ENCODE data around the gene SLC25A11.
"Not testable (repeated sequence)": the region's sequence is repeated elsewhere in the genome, so short reads cannot be mapped to it uniquely, and the experiment has no call there.

The SLC25A11 gene

DNA sequence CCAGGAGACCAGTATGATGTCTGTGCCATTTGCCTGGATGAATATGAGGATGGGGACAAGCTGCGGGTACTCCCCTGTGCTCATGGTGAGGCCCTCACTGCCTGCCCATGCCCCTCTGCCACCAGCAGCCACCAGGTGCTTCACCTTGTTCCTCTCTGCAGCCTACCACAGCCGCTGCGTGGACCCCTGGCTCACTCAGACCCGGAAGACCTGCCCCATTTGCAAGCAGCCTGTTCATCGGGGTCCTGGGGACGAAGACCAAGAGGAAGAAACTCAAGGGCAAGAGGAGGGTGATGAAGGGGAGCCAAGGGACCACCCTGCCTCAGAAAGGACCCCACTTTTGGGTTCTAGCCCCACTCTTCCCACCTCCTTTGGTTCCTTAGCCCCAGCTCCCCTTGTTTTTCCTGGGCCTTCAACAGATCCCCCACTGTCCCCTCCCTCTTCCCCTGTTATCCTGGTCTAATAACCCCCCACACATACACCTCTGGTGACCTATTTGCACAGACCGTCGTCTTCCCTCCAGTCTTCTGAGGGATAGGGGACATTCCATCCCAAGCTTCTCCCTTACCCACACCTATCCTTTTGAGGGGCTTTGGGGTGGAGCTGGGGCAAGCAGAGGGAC lies 4.8 kb upstream of the SLC25A11 start:
- no peak for DNase-seq (ENCODE audit: low spot score)

DNA sequence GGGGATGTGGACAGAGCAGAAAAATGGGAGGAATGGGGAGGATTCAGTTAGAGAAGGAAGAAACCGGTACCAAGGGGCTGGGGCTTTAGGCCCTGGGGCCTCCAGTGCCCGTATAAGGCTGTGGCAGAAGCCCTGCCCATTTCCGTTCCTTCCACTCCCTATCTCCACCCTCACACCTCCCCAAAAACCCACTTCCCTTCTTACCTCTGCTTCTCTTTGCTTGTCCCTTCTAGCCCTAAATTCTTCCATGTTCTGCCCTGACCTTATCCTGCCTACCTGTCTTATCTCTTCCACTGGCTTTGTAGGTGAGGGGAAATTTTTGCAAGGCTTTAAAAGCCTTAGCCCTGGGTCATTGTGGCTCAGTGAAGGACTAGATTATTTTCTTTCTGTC lies 4.3 kb upstream of the SLC25A11 start:
- DNase-seq (ENCODE audit: low spot score), result no peak

DNA sequence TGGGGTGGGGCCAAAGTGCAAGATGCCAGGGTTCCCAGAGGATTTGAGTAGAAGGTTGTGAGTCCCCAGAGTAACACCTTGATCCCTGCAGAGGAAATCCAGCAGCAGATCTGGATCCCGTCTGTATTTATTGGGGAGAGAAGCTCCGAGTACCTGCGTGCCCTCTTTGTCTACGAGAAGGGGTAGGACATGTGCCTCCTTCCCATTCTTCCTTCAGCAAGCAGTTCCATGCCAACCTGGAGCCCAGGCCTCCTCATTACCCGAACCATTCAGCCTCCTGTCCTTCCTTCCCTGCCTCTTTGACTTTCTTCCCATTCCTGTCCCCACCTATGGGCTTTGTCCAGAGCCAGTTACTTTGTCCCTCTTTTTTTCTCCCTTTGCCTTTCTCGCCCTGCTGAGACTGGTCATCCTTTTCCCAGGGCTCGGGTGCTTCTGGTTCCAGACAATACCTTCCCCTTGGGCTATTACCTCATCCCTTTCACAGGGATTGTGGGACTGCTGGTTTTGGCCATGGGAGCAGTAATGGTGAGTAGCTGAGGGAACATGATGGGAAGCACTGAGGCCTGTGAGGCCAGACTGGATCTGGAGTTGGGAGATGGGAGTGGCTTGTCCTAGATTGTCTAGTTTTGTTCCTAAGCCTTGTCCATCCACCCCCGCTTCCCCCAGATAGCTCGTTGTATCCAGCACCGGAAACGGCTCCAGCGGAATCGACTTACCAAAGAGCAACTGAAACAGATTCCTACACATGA lies 3.1 kb upstream of the SLC25A11 start:
- DNase-seq (ENCODE audit: low spot score), result no peak

DNA sequence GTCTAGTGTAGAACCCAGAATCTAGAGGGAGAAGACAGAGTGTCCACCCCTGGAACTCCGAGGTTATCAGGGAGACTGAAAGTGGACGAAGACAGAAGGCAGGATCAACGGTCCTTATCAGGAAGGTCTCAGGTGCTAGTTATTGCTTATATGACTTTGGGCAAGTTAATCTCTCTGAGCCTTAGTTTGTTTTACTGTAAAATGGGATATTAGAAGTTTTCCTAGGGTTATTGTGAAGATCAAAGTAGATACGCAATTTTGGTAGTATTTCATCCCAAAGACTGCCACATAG lies 1.4 kb upstream of the SLC25A11 start:
- DNase-seq (ENCODE audit: low spot score), result no peak

DNA sequence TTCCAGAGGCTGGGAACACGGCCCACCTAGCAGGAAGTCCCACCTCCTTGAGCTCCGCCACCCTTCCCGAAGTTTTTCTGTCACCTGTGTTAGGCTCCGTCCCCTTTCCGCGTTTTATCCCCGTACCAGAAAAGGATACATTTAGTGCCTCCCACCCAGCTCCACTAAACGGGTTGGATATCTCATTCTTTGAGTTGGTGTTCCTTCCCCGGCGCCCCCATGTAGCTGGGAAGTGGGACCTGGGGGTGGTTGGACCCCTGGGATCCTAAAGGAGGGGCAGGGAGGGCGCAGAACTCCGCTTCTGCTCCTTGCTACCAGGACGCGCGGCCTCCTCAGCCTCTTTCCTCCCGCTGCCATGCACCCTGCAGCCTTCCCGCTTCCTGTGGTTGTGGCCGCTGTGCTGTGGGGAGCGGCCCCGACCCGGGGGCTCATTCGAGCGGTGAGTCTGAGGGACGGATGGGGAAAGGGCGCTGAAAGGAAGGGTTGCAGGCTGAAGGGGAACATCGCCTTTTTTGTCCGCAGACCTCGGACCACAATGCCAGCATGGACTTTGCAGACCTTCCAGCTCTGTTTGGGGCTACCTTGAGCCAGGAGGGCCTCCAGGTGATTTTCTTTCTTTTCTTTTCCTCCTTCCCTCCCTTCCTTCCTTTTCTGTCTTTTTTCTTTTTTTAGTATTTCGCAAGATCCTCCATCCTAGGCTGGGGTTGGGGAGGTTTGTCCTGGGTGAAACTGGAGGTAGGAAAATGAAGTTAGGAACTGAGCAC lies 891 bp upstream of the SLC25A11 start:
- DNase-seq (ENCODE audit: low spot score), result peak; percentile 77

DNA sequence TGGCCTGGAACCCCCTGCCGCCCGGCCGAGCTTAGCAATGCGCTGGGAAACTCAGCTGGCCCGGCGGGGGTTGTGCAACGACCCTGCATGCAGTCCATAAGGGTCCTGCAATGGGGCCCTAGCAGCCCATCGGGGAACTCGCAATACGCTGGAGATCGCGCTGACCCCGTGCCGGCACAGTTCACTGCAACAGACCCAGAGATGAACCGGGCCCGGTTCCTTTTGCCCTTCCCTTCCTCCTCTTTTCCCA lies 375 bp downstream of the SLC25A11 start:
- DNase-seq (ENCODE audit: low spot score), result no peak

DNA sequence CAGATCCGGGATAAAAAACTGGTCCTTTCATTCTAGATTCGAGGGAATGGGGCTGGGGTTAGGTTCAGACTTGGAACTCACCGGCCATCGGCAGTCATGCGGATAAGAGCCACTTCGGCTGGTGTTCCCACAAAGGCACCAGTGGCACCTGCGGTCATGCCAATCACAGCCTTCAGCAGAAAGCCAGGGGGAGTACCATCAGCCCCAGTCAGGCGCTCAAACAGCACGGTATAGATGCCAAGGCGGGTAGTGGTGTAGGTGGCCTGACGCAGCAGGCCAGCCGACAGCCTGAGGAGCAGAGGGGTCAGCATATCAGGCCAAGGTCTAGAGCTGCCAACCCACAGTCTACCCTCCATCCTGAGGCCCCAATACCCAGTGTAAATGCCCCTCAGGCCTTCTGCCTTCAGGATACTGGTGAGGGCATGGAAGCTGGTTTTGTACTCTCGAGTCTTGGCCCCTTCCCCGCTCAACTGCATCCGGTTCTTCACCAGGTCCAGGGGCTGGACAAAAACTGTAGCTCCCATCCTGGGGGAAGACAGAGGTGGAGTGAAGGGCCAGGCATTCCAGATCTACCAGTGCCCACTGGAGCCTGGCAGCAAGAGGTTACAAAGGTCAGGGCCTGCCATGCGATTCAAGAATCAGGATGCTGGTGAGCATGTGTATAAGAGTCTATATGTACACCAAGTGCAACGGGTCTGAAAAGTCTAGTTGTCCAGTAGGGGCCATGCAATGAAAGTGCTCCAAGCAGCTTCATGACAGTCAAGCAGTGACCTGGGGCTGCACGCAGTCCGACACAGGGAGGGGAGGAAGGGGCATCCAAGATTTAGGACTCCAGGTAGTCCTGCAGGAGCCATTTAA lies 929 bp downstream of the SLC25A11 start:
- no peak for DNase-seq (ENCODE audit: low spot score)

DNA sequence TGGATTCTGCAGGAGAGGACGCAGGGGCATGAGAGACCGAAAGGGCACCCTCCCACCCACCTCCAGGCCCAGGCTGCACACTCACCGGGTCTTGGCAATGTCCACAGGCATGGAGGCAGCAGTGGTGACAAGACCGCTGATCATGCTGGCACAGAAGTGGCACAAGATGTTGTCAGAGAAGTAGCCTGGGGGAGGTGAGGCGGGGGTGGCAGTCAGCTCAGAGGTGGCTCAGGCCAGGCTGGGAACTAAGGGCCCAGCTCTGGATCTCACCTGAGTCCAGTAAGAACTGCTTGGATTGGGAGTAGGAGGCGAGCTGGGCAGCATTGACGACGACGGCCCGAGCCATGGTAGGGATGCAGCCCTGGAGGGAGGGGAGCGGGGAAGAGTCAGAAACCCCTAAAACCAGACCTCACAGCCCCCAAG lies 1.8 kb downstream of the SLC25A11 start:
- DNase-seq (ENCODE audit: low spot score), result no peak

DNA sequence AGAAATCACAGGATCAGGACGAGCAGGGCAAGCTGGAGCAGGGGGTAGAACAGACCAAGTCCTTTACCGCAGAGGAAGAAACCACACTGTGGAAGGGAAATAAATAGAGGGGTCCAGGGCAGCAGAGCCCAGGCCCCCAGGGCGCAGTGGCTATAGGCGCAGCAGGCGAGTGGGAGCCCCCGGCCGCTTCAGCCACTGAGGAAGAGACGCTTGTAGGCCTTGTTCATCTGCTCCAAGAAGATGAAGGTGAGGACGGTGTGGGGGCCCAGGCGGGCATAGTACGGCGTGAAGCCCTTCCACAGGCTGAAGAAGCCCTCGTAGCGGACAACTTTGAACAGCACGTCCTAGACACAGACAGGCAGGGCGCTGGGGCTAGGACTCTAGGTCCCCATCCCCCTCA lies 2.3 kb downstream of the SLC25A11 start:
- no peak for DNase-seq (ENCODE audit: low spot score)

DNA sequence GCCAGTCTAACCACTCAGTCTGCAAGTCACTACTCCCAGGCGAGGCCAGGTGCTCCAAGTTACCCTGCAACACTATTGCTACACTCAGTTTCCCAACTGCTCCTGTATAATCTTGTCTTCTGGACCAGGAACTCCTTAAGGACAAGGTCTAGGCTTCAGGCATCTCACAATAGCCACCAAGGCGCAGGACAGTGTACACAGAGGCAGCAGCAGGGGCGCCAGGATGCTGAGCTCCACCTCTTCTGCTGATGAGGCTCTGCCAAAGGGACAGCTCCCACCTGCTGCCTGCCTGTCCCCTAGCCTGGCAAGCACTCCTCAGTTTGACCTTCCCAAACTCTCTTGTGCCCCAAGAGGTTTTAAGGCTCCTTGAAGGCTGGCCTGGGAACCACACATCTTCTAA lies 3.4 kb downstream of the SLC25A11 start:
- DNase-seq (ENCODE audit: low spot score), result no peak

DNA sequence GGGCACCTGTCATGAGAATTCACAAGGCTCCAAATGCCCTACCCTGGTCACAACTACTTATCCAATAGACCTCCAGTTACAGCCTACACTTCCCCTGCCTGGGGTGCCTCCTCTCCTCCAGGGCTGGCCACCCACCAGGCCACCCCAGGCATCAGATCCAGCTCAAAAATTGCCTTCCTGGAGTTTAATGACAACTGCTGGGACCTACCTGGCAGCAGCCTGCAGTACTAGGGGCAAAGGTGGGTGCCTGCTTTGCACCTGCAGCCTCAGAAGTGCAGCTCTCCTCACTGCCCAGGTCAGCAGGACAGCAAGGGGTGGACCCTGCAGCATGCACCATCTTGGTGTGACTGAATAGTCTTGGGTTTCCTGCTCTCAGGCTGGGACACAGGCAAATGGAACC lies 4.2 kb downstream of the SLC25A11 start:
- no peak for DNase-seq (ENCODE audit: low spot score)

DNA sequence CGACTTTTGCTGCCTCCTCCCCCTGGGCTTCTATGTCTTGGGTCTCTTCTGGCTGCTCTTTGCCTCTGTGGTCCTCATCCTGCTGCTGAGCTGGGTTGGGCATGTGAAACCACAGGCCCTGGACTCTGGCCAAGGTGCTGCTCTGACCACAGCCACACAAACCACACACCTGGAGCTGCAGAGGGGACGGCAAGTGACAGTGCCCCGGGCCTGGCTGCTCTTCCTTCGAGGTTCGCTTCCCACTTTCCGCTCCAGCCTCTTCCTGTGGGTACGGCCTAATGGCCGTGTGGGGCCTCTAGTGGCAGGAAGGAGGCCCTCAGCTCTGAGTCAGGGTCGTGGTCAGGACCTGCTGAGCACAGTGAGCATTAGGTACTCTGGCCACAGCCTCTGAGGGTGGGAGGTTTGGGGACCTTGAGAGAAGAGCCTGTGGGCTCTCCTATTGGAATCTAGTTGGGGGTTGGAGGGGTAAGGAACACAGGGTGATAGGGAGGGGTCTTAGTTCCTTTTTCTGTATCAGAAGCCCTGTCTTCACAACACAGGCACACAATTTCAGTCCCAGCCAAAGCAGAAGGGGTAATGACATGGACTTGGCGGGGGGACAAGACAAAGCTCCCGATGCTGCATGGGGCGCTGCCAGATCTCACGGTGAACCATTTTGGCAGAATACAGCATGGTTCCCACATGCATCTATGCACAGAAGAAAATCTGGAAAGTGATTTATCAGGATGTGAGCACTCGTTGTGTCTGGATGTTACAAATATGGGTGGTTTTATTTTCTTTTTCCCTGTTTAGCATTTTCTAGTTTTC lies 5.5 kb downstream of the SLC25A11 start:
- DNase-seq (ENCODE audit: low spot score), result peak; percentile 40

DNA sequence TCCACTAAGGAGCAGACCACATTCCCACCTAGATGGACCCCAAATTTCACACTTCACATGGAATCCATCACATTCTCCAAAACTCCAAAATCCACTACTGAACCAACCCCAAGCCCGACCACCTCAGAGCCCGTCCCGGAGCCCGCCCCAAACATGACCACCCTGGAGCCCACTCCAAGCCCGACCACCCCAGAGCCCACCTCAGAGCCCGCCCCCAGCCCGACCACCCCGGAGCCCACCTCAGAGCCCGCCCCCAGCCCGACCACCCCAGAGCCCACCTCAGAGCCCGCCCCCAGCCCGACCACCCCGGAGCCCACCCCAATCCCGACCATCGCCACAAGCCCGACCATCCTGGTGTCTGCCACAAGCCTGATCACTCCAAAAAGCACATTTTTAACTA lies 6.2 kb downstream of the SLC25A11 start:
- DNase-seq (ENCODE audit: low spot score), result no peak

DNA sequence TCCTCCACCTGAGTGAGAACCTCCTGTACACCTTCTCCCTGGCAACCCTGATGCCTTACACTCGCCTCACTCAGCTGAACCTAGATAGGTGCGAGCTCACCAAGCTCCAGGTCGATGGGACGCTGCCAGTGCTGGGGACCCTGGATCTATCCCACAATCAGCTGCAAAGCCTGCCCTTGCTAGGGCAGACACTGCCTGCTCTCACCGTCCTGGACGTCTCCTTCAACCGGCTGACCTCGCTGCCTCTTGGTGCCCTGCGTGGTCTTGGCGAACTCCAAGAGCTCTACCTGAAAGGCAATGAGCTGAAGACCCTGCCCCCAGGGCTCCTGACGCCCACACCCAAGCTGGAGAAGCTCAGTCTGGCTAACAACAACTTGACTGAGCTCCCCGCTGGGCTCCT lies 7.1 kb downstream of the SLC25A11 start:
- no peak for DNase-seq (ENCODE audit: low spot score)

DNA sequence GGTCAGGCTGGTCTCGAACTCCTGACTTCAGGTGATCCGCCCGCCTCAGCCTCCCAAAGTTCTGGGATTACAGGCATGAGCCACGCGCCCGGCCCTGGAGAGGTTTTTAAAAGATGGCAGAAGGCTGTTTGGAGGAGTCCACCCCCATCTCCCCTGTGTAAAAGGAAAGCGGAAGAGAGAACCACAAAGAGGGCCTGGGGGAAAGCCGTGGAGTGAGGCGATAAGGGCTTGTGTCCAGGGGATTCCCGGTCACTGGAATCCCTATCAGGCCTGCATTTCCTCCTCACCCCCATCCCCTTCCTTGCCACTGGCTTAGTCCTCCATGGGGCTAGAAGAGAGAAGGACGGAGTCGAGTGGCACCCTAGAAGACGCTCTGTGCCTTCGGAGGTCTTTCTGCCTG lies 7.9 kb downstream of the SLC25A11 start, which contains the start of gene GP1BA:
TSS of gene GP1BA (plus strand) at position 315 of the 400 bp plus-strand sequence. CDS start 328 bp downstream, outside the sequence.
- DNase-seq (ENCODE audit: low spot score), result no peak

DNA sequence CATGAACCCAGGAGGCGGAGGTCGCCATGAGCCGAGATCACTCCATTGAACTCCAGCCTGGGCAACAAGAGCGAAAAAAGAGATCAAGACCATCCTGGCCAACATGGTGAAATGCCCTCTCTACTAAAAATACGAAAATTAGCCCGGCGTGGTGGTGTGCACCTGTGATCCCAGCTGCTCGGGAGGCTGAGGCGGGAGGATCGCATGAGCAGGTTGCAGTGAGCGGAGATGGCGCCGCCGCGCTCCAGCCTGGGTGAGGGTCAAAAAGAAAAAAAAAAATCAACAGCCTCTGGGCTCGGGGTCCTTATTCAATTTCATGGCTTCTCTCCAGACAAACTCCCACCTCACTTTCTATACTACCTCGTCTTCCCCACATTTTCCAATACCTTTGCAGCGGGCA lies 11.0 kb downstream of the SLC25A11 start:
- no peak for DNase-seq (ENCODE audit: low spot score)

DNA sequence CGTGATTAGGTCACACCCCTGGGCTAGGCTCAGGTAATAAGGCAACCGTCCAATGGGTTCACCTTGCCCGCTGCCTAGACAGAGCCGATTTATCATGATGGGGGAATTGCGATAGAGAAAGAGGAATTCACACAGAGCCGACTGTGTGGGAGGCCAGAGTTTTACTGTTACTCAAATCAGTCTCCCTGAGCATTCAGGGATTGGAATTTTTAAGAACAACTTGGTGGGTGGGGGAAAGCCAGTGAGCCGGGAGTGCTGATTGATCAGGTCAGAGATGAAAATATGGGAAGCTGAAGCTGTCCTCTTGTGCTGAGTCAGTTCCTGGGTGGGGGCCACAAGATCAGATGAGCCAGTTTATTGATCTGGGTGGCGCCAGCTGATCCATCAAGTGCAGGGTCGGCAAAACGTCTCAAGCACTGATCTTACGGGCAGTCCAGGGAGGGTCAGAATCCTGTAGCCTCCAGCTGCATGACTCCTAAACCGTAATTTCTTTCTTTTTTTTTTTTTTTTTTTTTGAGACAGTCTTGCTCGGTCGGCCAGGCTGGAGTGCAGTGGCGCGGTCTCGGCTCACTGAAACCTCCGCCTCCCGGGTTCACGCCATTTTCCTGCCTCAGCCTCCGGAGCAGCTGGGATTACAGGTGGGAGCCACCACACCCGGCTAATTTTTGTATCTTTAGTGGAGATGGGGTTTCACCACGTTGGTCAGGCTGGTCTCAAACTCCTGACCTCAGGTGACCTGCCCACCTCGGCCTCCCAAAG lies 13.1 kb downstream of the SLC25A11 start:
- DNase-seq (ENCODE audit: low spot score), result not testable (repeated sequence)

DNA sequence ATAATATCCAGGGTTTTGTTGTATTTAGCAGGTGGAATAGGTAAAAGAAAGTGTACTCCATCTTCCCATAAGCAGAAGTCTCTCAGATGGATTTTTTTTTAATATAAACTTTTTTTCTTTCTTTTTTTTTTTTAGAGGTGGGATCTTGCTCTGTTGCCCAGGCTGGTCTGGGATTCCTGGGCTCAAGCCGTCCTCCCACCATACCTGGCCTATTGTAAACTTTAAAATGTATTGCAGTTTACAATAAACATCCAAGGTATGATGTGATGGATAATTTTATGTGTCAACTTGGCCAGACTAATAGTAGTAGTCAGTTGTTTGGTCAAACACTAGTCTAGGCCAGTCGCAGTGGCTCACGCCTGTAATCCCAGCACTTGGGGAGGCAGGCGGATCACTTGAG lies 18.5 kb downstream of the SLC25A11 start:
- DNase-seq (ENCODE audit: low spot score), result no peak

DNA sequence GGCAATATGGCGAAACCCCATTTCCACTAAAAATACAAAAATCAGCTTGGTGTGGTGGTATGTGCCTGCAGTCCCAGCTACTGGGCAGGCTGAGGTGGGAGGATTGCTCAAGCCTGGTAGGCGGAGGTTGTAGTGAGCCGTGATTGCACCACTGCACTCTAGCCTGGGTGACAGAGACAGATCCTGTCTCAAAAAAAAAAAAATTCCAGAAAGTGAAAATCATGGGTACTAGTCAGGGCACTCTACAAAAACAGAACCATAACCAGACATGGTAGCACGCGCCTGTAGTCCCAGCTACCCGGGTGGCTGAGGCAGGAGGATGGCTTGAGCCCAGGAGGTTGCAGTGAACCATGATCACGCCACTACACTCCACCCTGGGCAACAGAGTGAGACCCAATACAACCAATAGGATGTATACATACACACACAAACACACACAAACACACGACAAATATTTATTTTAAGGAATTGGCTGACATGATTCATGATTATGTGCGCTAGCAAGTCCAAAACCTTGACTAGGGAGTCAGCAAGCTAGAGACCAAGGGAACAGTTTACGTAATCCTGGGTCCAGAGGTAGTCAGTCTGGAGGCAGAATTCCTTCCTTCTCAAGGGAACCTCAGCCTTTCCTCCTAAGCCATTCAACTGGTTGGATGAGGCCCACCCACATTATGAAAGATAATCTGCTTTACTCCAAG lies 19.3 kb downstream of the SLC25A11 start:
- DNase-seq (ENCODE audit: low spot score), result no peak

DNA sequence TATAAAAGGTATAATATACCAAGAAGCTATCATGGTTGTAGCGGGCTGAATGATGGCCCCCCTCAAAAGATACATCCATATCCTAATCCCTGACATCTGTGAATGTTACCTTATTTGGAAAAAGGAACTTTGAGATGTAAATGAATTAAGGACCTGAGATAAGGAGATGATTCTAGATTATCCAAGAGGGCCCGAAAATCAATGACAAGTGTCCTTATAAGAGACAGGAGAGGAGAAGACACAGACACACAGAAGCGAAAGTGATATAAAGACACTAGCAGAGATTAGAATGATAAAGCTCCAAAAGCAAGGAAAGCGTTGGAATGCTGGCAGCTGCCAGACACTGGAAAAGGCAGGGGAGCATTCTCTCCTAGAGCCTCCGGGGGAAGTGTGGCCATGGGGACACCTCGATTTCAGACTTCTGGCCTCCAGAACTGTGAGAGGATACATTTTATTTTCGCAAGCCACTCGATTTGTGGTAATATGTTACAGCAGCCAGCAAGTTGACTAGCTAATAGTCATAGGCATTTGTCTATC lies 20.3 kb downstream of the SLC25A11 start:
- no peak for DNase-seq (ENCODE audit: low spot score)
